Dendritic cell treated with granulocyte-macrophage colony-stimulating factor and Interleukin-4, amounts not matched to agents 40 ng/mL and 50 ng/mL, for 4 days (primary cell): ENCODE measurements around the gene HNF1B.
A peak's percentile ranks its signal among the peaks of the same experiment; 100 is the strongest.

Experiments used
- H3K27ac Mint-ChIP-seq: one replicate; pipeline ENCODE4 v1.8.0; 2022; ENCODE audit warnings: mild to moderate bottlenecking, mixed read lengths
- H3K27me3 Mint-ChIP-seq: one replicate; pipeline ENCODE4 v1.8.0; 2022; ENCODE audit warnings: mild to moderate bottlenecking, mixed read lengths
- H3K36me3 Mint-ChIP-seq: one replicate; pipeline ENCODE4 v1.8.0; 2022; ENCODE audit warnings: low read depth, mixed read lengths
- H3K4me1 Mint-ChIP-seq: one replicate; pipeline ENCODE4 v1.8.0; 2022; ENCODE audit warnings: low read depth, mixed read lengths
- H3K4me3 Mint-ChIP-seq: one replicate; pipeline ENCODE4 v1.8.0; 2022; ENCODE audit warnings: mild to moderate bottlenecking, moderate library complexity, mixed read lengths
- H3K9me3 Mint-ChIP-seq: one replicate; pipeline ENCODE4 v1.8.0; 2022; ENCODE audit warnings: mixed read lengths
- intact Hi-C: fragments of 100-400 bp; cut with micrococcal nuclease; formaldehyde crosslinking; loops from one replicate; pipeline ENCODE4 v1.15.0; 2022

Gene HNF1B

DNA sequence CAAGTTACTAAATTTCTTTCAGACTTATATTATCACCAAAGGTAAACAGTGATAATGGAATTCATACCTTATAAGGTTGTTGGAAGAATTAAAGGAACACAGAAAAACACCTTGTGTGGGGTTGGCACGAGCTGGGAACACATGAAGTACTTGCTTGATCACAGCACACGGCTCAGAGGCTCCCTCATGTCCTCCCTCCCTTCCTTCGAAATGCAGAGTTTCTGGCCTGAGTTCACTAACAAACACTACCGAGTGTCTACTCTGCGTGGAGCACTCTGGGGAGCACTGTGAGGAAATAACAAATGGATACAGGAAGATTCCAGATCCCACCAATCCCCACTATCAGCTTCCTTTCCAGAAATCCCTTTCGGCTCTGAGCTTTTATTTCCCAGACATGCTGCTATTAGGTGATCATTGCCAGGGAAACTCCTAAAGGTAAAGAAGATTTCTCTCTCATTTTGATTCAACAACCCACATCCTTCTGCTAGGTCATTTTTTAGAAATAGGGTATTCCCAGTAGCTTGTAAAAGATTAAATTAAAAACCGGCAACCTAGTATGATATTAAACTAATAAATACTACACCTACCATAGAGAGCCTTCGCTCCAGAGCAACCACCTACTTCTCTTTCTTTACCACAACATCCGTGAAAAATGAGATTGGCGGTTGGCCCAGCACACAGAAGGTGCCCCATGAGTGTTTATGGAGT lies 6.1 kb upstream of the HNF1B start:
- intact Hi-C loops = no loop called here
- Mint-ChIP-seq H3K4me1 (peaks cover 17% of the 10 kb centered on the region), H3K4me3 (no peak overlapping the region), H3K27ac (no peak overlapping the region), H3K27me3 (peaks cover 46% of the 10 kb centered on the region), H3K36me3 (no peaks in the 10 kb centered on the region), H3K9me3 (no peaks in the 10 kb centered on the region)

DNA sequence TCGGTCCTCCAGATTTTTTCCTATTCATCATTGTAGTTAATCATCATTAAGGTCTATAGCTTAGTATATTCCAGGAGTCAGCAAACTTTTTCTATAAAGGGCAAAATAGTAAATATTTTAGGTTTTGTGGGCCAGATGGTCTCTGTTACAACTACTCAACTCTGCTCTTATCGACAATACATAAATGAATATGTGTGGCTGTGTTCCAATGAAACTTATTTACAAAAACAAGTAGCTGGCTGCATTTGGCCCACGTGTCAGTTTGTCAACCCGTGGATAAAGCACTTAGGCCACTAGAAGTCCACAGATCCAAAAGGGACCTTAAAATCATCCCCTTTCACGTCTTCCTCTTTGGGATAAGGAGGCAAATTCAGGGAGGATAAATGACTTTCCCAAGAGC lies 5.4 kb upstream of the HNF1B start:
- H3K9me3 Mint-ChIP-seq = no peaks in the 10 kb centered on the region
- no peak overlapping the region for H3K4me3 Mint-ChIP-seq
- H3K36me3 Mint-ChIP-seq = no peaks in the 10 kb centered on the region
- peaks cover 19% of the 10 kb centered on the region for H3K4me1 Mint-ChIP-seq
- intact Hi-C loops = no loop called here
- no peak overlapping the region for H3K27ac Mint-ChIP-seq
- peaks cover 52% of the 10 kb centered on the region for H3K27me3 Mint-ChIP-seq

DNA sequence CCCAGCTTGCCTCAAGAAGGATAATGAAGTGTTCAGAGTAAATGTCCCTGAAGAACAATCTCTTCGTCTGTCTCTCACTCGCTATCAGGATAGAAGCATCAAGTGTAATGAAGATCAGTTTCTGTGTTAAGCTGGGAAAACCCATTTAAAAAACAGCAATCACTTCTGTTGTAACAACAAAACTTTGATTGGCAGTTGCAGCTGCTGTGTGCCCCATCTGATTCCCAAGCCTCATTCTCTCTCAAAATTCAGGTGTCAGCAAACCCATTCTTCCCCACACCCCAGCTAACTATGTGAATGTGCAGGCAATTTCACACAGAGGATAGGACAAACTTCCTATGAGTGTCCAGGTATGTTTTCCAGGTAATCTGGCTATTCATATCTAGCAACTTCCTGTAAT lies 2.4 kb upstream of the HNF1B start:
- Mint-ChIP-seq H3K4me1 (peaks cover 40% of the 10 kb centered on the region), H3K27me3 (peaks cover 75% of the 10 kb centered on the region), H3K36me3 (no peaks in the 10 kb centered on the region), H3K27ac (no peak overlapping the region), H3K4me3 (no peak overlapping the region), H3K9me3 (no peaks in the 10 kb centered on the region)
- intact Hi-C loops = no loop called here

DNA sequence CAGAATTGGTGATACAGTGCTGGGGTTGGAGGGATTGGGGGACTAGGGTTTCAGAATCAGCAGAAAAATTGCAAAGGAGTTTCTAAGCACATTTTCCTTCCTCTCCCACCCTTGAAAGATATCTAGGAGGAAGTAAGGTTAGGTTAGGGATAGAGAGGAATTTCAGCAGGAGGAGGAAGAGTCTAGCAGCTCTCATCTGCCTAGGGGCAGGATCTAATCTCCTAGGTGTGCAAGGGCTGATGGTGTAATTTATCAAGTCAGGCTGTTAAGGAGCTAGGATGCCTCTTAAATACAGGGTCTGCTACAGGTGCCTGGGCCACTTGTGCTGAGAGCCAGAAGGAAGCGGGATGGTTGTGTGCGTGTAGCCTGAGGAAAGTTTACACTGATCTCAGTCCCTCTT lies 1.8 kb upstream of the HNF1B start:
- Mint-ChIP-seq H3K9me3 (no peaks in the 10 kb centered on the region), H3K27me3 (peaks cover 76% of the 10 kb centered on the region), H3K4me1 (peaks cover 39% of the 10 kb centered on the region), H3K4me3 (no peak overlapping the region), H3K27ac (no peak overlapping the region), H3K36me3 (no peaks in the 10 kb centered on the region)
- intact Hi-C loops = no loop called here

DNA sequence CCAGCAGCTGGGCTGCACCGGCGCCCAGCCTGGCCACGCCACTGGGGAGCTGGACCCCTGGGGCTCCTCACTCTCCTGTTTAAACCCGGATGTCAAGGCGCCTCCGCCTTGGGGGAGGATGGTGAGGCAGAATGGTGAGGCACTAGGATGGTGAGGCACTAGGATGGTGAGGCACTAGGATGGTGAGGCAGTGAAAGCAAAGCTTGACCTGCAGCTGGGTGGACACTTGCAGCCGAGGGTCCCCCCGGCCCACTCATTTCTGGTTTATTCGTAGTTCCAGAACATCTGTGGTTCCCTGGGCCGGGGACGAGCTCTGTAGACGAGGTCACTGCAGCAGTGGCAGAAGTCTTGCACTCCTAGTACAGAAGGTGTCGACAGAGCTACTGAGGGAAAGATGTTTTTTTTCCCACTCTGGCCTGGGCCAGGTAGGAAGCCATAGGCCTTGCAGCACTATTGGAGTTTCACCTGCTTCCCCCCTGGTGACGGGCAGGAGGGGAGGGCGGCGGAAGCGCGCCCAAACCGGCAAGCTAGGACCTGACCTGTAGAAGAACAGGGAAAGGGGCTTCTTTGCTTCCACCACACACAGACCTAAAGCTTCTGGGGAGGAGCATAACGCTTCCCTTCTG lies 1.1 kb upstream of the HNF1B start:
- Mint-ChIP-seq H3K27ac (no peak overlapping the region), H3K36me3 (no peaks in the 10 kb centered on the region), H3K4me1 (peaks cover 38% of the 10 kb centered on the region), H3K27me3 (peaks cover 78% of the 10 kb centered on the region), H3K9me3 (no peaks in the 10 kb centered on the region), H3K4me3 (no peak overlapping the region)
- intact Hi-C loops = no loop called here

DNA sequence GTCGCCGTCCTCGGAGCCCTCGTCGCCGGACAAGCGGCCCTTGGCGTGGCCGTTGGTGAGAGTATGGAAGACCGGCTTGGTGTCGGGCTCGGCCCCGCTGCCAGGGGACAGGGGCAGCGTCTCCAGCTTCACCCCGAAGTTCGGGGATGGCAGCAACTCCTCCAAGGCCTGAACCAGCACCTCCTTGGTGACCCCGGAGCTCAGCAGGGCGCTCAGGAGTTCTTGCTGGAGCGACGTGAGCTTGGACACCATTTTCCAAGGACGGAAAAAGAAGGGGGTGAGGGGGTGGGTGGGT lies 279 bp downstream of the HNF1B start:
- Mint-ChIP-seq H3K27me3 (peaks cover 85% of the 10 kb centered on the region), H3K27ac (no peak overlapping the region), H3K9me3 (no peaks in the 10 kb centered on the region), H3K36me3 (no peaks in the 10 kb centered on the region), H3K4me1 (peaks cover 38% of the 10 kb centered on the region), H3K4me3 (peak overlapping the region; percentile 24)
- intact Hi-C loops = no loop called here

DNA sequence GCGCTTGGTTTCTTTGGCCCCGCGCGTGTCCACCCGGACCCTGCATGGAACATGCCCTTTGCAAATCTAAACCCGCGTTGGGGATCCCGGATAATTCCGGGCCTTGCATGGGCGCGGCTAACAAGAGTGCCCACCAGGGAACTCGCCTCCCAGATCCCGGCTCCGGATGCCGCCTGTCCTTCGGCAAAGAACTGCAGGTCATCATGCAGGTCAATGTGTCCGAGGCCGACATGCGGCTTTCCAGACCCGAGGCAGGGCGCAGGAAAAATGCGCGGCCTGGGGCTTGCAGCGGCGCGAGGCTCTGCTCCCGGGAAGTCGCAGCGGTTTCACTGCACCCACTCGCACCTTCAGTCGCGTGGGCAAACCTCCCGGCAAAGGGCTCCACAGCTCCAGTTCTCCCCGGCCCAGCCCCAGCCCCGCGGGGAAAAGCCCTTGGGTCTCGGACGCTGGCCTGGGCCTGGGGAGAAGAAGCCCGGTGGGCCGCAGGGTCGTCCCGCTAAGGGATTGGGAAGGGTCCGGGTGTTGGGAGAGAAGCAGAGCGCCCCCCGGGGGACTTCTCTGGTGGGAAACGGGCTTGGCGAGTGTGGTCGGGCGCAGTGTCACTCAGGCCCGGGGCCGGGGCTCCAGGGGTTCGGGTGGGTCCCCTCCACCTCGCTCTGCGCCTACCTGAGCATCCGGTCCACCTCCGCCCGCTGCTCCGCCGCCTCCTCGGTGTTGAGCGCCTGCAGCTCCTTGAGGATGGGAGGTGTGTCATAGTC lies 805 bp downstream of the HNF1B start:
- Mint-ChIP-seq H3K27me3 (peaks cover 90% of the 10 kb centered on the region), H3K27ac (no peak overlapping the region), H3K4me1 (peaks cover 38% of the 10 kb centered on the region), H3K4me3 (peak overlapping the region; percentile 24), H3K9me3 (no peaks in the 10 kb centered on the region), H3K36me3 (no peaks in the 10 kb centered on the region)
- intact Hi-C loops = no loop called here

DNA sequence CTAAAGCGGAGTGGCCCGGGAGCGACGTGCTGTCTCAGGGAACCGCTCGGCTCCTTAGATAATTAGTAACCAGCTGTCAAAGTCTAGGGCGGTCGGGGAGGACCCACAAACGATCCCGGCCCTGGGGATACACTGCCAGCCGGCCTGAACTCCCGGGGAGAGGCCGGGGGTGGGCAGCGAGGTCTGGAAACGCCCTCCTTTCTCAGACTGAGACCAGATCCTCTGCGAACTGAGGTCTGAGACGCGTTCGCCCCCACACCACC lies 1.3 kb downstream of the HNF1B start:
- peak overlapping the region; percentile 17 for H3K4me3 Mint-ChIP-seq
- peaks cover 92% of the 10 kb centered on the region for H3K27me3 Mint-ChIP-seq
- no peak overlapping the region for H3K27ac Mint-ChIP-seq
- peaks cover 38% of the 10 kb centered on the region for H3K4me1 Mint-ChIP-seq
- H3K36me3 Mint-ChIP-seq = no peaks in the 10 kb centered on the region
- H3K9me3 Mint-ChIP-seq = no peaks in the 10 kb centered on the region
- intact Hi-C loops = no loop called here

DNA sequence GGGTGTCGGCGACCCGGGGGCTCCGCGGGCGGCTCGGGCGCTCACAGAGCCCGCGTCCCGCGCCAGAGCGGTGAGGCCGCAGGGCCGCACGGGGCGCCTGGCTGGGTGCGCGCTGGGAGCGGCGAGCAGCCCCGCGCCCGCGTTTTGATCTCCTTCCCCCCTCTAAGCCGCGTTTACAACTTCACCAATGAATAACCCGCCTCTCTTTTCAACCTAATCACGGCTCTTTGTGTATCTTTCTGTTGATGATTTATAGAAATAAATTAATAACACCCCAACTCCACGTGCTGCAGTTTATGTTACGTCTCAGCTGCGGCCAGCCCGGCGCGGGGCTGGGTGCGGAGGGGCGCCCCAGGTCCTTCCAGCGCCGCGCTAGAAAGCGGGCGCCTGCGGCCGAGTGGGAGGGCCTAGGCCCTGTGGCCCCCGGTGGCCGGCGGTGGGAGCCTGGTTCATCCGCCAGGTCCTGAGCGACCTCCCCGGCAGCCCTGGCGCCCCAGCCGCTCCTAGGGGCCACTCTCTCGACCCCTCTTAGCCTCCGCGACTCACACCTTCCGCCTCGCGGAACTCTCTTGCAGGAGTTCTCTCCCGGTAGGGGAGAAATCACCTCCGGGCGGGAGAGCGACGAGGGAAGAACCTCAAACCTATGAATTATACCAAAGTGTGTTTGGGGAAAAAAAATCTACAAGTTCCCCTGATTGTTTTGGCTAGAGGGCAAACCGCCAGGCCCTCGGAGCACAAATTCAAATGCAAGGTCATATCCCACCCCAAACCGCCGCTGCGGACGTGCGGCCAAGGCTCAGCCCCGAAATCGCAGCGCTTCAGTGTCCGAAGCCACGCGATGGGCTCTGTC lies 1.9 kb downstream of the HNF1B start:
- Mint-ChIP-seq H3K4me3 (peak overlapping the region; percentile 26), H3K27ac (no peak overlapping the region), H3K27me3 (peaks cover 94% of the 10 kb centered on the region), H3K36me3 (no peaks in the 10 kb centered on the region), H3K9me3 (no peaks in the 10 kb centered on the region), H3K4me1 (peaks cover 38% of the 10 kb centered on the region)
- intact Hi-C loops = no loop called here

DNA sequence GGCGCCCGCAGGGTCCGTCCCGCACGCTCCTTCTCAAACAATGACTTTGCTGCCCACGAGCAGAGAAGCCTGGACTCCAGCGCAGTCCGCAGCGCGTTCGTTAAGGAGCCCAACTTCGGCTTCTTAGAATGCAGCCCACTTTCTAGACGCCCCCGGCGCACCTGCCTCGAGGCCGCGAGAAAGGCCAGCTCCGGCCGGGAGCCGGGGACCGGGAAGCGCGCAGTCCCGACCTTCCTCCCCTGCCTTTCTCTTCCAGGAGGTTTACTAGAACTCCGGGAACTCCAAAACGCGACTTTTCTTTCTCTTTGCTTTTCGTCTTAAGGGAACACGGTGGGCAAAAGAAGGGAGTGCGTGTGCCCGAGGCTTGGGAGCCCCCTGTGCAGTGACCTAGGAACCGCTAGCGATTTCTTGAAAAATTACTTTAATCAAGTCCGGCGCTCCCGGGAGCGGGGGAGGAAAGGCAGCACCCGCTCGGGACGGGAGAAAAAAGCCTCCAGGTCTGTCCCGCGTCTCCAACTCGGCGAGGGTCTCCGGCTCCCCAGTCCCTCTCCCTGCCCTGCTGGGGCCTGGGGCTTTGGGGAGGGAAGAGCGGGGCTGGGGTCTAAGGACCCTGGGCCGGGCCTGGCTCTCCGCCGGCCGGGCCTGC lies 2.6 kb downstream of the HNF1B start:
- H3K4me1 Mint-ChIP-seq = peaks cover 38% of the 10 kb centered on the region
- no peaks in the 10 kb centered on the region for H3K36me3 Mint-ChIP-seq
- H3K27me3 Mint-ChIP-seq = peaks cover 92% of the 10 kb centered on the region
- intact Hi-C loops = no loop called here
- H3K27ac Mint-ChIP-seq = no peak overlapping the region
- H3K4me3 Mint-ChIP-seq = peak overlapping the region; percentile 70
- no peaks in the 10 kb centered on the region for H3K9me3 Mint-ChIP-seq

DNA sequence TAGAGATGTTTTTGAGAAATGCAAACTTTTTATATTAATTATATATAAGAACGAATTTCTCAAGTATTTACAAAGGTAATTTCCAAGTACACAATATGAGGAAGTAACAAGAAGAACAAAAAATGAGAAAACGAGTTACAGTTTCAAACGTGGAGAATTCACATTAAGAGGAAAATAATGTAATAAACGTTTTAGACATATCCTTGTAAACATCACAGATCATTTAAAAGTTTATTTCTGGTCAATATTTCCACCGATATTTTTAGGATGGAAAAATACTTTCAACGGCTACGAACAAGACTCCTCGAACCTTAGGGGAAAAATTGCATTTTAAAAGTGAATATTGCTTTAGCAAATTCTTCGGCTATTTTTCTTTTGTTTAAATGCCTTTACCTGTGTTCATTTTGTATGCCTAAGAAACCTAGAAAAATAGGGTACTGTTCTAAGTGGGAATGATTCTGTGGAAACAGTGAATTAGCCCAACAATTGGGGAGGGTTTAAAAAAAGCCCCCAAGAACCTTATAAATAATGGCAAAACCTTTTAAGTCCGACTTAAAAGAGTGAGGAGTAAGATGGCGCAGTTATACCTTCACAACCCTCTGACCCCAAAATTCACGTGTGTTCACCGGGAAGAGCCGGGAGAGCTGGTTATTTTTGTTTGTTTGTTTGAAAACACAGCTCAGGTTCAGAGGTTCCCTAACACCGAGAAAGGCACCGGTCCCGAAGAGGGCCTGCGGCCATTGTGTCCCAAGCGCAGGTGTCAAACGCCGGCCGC lies 3.3 kb downstream of the HNF1B start:
- Mint-ChIP-seq H3K27me3 (peaks cover 92% of the 10 kb centered on the region), H3K4me1 (peaks cover 38% of the 10 kb centered on the region), H3K9me3 (no peaks in the 10 kb centered on the region), H3K4me3 (peak overlapping the region; percentile 70), H3K36me3 (no peaks in the 10 kb centered on the region), H3K27ac (no peak overlapping the region)
- intact Hi-C loops = no loop called here

DNA sequence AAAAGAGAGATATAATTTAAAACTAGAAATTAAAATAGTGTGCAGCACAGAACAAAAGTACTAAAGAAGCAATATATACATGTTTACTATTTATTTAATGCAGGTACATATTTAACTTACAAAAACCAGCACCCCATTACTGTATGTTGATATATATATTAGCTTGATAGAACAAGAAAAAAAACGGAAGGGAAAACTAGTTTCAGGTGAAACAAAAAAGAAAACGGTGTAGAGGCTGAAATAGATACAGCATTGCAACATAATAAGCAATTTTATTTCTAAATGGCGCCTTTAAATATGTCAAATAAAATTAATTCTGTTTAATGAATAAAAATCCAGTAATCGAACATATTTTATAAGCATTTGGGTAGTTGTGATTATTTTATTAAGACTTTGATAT lies 3.9 kb downstream of the HNF1B start:
- Mint-ChIP-seq H3K9me3 (no peaks in the 10 kb centered on the region), H3K36me3 (no peaks in the 10 kb centered on the region), H3K4me3 (no peak overlapping the region), H3K27me3 (peaks cover 92% of the 10 kb centered on the region), H3K4me1 (peaks cover 38% of the 10 kb centered on the region), H3K27ac (no peak overlapping the region)
- intact Hi-C loops = no loop called here

DNA sequence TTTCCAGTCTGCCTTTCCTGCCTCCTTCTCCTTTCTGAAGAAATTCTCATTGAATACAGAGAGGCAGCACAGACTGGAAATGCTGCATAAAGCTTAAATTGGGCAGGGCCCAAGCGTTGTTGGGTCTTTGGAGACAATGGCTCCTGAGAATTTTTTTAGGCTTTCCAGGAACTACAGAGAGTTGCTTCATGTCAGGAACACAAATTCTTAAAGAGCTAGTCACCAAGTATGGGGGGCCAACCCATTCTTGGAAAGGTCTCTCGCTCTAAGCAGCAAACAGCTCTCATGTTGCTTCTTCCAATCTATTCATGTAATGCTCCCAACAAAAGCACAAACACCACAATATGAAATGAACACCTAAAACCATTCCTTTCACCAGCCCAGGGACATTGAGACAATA lies 6.9 kb downstream of the HNF1B start:
- no peaks in the 10 kb centered on the region for H3K36me3 Mint-ChIP-seq
- H3K27me3 Mint-ChIP-seq = peaks cover 70% of the 10 kb centered on the region
- H3K4me1 Mint-ChIP-seq = peaks cover 10% of the 10 kb centered on the region
- intact Hi-C loops = no loop called here
- H3K9me3 Mint-ChIP-seq = no peaks in the 10 kb centered on the region
- H3K4me3 Mint-ChIP-seq = no peak overlapping the region
- no peak overlapping the region for H3K27ac Mint-ChIP-seq
